IPS DF 19.7 (cell line): Measurements from ENCODE around the gene DMAP1.

ENCODE experiments used
- DNase-seq: peaks from one replicate; pipeline ENCODE4 v3.0.0-alpha.2; 2013; ENCODE audit warnings: low read depth, low spot score

Gene DMAP1

GRCh38 chr1:44254392-44254910, 41.2 kb downstream of the DMAP1 start:
- DNase-seq, result no peak

GRCh38 chr1:44256762-44257554, 43.7 kb downstream of the DMAP1 start:
- no peak for DNase-seq

- no peak for DNase-seq
Observed at GRCh38 chr1:44259090-44259489, 45.8 kb downstream of the DMAP1 start.

GRCh38 chr1:44260792-44261170, 47.5 kb downstream of the DMAP1 start:
- no peak for DNase-seq

- DNase-seq, result peak; percentile 28
Observed at GRCh38 chr1:44261171-44261817, 48.0 kb downstream of the DMAP1 start.

GRCh38 chr1:44261962-44262361, 48.7 kb downstream of the DMAP1 start:
- DNase-seq, result no peak

- DNase-seq, result no peak
Observed at GRCh38 chr1:44262414-44262813, 49.1 kb downstream of the DMAP1 start.

GRCh38 chr1:44262816-44263567, 49.7 kb downstream of the DMAP1 start:
- DNase-seq, result no peak

- no peak for DNase-seq
Observed at GRCh38 chr1:44263568-44264450, 50.5 kb downstream of the DMAP1 start.

GRCh38 chr1:44264451-44264771, 51.1 kb downstream of the DMAP1 start:
- DNase-seq, result no peak

GRCh38 chr1:44265656-44266358, 52.5 kb downstream of the DMAP1 start:
- no peak for DNase-seq

- DNase-seq, result no peak
Observed at GRCh38 chr1:44266400-44267344, 53.4 kb downstream of the DMAP1 start.

GRCh38 chr1:44267438-44267837, 54.2 kb downstream of the DMAP1 start:
- no peak for DNase-seq

- DNase-seq, result no peak
Observed at GRCh38 chr1:44268054-44268453, 54.8 kb downstream of the DMAP1 start.
